DND-41 (cell line): ENCODE results near the gene PTPMT1.

ENCODE experiments used
- ATAC-seq: fragments of 200-7000 bp; cut with Tn5 transposase; 3 replicates; pipeline ENCODE4 v1.9.1; 2021; ENCODE audit warnings: low read depth; ENCODE audit not compliant: insufficient read depth
- DNase-seq: peaks from one replicate; pipeline ENCODE4 v3.0.0-alpha.2; 2020
- H2AFZ ChIP-seq: 2 replicates; pipeline ENCODE4 v1.6.0; 2012; ENCODE audit warnings: low read depth, low read length
- H3K27ac ChIP-seq: 2 replicates; pipeline ENCODE4 v1.5.1; 2012; ENCODE audit warnings: low read length, inconsistent platforms
- H3K27me3 ChIP-seq: fragments of 200-600 bp; sonication (generic); 2 replicates; pipeline ENCODE4 v1.6.0; 2012; ENCODE audit warnings: low read length, mild to moderate bottlenecking, inconsistent platforms; ENCODE audit not compliant: insufficient read depth, poor library complexity
- H3K36me3 ChIP-seq: 2 replicates; pipeline ENCODE4 v1.5.1; 2012; ENCODE audit warnings: low read length, inconsistent platforms; ENCODE audit not compliant: insufficient read depth
- H3K4me1 ChIP-seq: 2 replicates; pipeline ENCODE4 v1.5.1; 2012; ENCODE audit warnings: mild to moderate bottlenecking, low read length; ENCODE audit not compliant: insufficient read depth
- H3K4me2 ChIP-seq: 2 replicates; pipeline ENCODE4 v1.6.0; 2012; ENCODE audit warnings: mild to moderate bottlenecking, moderate library complexity, low read length, inconsistent platforms; ENCODE audit not compliant: insufficient read depth
- H3K4me3 ChIP-seq, 2 experiments: fragments of 200-600 bp in 1 of 2; shearing (Covaris generic) in 1 of 2; 2 replicates each; pipeline ENCODE4 v1.5.1; 2012 to 2016; ENCODE audit warnings: inconsistent platforms in 2 of 2, low read length in 2 of 2, mild to moderate bottlenecking in 2 of 2, low read depth in 1 of 2, moderate library complexity in 1 of 2
- H3K79me2 ChIP-seq: 2 replicates; pipeline ENCODE4 v1.6.0; 2012; ENCODE audit warnings: low read length, inconsistent platforms; ENCODE audit not compliant: insufficient read depth
- H3K9ac ChIP-seq: 2 replicates; pipeline ENCODE4 v1.6.0; 2012; ENCODE audit warnings: low read depth, mild to moderate bottlenecking, inconsistent platforms, low read length, moderate library complexity
- H3K9me3 ChIP-seq: 2 replicates; pipeline ENCODE4 v1.5.1; 2012; ENCODE audit warnings: low read length, moderate library complexity, mild to moderate bottlenecking, inconsistent platforms; ENCODE audit not compliant: insufficient read depth, severe bottlenecking
- H4K20me1 ChIP-seq: 2 replicates; pipeline ENCODE4 v1.6.0; 2012; ENCODE audit warnings: low read length; ENCODE audit not compliant: insufficient read depth
- EZH2 ChIP-seq: IDR thresholded peaks from 3 replicates; pipeline ENCODE4 v1.6.1; 2012; ENCODE audit warnings: borderline replicate concordance, low read depth, mild to moderate bottlenecking, moderate library complexity, low read length, inconsistent platforms; ENCODE audit not compliant: severe bottlenecking
- TF ChIP-seq, protein P1 (sequence below): IDR thresholded peaks from 2 replicates; pipeline ENCODE4 v1.5.1; 2012; ENCODE audit warnings: borderline replicate concordance, low read length, moderate library complexity, mild to moderate bottlenecking; ENCODE audit not compliant: poor library complexity, severe bottlenecking; ENCODE audit errors: extremely low read depth

The PTPMT1 gene

DNA sequence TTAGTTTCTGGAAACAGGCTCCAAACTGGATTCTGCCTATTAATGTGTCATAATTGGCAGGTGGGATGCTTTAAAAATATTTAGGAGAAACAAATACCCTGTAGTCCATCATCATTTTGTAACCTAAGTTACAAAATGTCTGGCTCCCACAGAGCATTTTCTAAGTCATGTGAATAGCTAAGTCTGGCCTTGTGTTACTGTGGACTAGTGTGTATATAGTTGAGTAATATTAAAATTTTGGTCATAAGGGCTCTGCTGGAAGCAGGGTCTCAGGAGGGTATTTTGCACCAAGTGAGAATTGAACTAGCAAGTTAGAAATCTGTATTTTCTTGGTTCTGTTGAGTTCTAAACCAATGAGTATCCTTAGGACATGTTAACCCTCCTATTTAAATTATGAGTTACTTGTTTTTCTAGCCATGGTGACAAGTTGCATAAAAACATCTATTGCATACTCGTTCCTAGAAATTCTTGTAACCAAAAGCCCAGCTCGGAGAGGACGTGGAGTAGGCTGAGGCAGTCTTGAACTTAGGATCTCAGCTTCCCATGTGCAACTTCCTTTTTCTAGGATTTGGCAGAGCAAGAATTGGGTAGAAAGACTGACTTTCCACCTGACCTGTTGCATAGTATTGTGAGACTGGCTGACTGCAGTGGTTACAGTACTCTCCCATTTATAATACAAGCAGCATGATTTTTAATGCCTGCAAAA is 5.4 kb downstream of the PTPMT1 start:
- H3K79me2 ChIP-seq = peaks cover 79% of the 10 kb centered on the region
- H3K9me3 ChIP-seq = no peaks in the 10 kb centered on the region
- no peak overlapping the region for H3K9ac ChIP-seq
- H3K4me3 ChIP-seq = no peak overlapping the region
- no peaks in the 10 kb centered on the region for H3K27me3 ChIP-seq
- peaks cover 13% of the 10 kb centered on the region; the same call in 1 of the 2 replicates for H4K20me1 ChIP-seq
- peaks cover 72% of the 10 kb centered on the region for H3K36me3 ChIP-seq
- no peak overlapping the region for H3K4me2 ChIP-seq
- DNase-seq (no peak), ATAC-seq (no peak)
- H2AFZ ChIP-seq = no peak overlapping the region
- TF ChIP-seq, protein P1, sequence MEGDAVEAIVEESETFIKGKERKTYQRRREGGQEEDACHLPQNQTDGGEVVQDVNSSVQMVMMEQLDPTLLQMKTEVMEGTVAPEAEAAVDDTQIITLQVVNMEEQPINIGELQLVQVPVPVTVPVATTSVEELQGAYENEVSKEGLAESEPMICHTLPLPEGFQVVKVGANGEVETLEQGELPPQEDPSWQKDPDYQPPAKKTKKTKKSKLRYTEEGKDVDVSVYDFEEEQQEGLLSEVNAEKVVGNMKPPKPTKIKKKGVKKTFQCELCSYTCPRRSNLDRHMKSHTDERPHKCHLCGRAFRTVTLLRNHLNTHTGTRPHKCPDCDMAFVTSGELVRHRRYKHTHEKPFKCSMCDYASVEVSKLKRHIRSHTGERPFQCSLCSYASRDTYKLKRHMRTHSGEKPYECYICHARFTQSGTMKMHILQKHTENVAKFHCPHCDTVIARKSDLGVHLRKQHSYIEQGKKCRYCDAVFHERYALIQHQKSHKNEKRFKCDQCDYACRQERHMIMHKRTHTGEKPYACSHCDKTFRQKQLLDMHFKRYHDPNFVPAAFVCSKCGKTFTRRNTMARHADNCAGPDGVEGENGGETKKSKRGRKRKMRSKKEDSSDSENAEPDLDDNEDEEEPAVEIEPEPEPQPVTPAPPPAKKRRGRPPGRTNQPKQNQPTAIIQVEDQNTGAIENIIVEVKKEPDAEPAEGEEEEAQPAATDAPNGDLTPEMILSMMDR = no peak
- TF ChIP-seq EZH2 = no peak
- H3K4me1 ChIP-seq = peaks cover 22% of the 10 kb centered on the region
- H3K27ac ChIP-seq = no peak overlapping the region

DNA sequence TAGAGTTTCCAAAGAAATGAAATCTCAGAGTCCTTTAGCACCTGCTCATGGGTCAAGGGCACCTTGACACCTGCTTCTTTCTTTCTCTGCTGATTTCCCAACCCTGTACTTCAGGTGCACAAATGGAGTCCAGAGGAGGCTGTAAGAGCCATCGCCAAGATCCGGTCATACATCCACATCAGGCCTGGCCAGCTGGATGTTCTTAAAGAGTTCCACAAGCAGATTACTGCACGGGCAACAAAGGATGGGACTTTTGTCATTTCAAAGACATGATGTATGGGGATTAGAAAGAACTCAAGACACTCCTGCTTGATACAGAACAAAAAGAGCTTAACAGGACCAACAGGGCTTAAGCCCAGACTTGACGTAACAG is 5.9 kb downstream of the PTPMT1 start:
- ATAC-seq (no peak), DNase-seq (no peak)
- Histone ChIP-seq H3K9me3 (no peaks in the 10 kb centered on the region), H3K36me3 (peaks cover 74% of the 10 kb centered on the region), H3K4me3 (no peak overlapping the region), H3K4me1 (peaks cover 17% of the 10 kb centered on the region), H3K4me2 (no peak overlapping the region), H3K27ac (no peak overlapping the region), H2AFZ (no peak overlapping the region), H3K27me3 (no peaks in the 10 kb centered on the region), H3K79me2 (peaks cover 77% of the 10 kb centered on the region), H3K9ac (no peak overlapping the region), H4K20me1 (peaks cover 13% of the 10 kb centered on the region; the same call in 1 of the 2 replicates)
- no peak for TF ChIP-seq EZH2
- TF ChIP-seq, protein P1 = no peak

DNA sequence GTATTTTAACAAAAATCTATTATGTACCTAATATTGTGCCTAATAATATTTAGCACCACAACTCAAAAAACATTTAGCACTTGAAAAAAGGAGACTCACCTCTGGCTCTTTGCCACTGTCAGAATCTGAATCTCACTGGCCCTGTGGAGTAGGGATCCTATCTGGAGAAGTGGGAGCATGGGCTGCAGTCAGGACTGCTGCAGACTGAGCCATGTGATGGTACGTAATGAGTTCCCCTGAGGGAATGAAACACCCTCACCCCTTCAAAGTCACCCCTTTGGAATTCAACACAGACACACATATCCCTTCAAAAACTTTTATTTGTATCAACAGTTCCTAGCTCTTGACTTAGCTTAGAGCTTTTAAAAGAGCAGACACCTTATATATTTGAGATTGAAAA is 6.5 kb downstream of the PTPMT1 start:
- H2AFZ ChIP-seq = no peak overlapping the region
- H3K27ac ChIP-seq = no peak overlapping the region
- H3K79me2 ChIP-seq = peaks cover 76% of the 10 kb centered on the region
- peaks cover 13% of the 10 kb centered on the region; the same call in 1 of the 2 replicates for H4K20me1 ChIP-seq
- DNase-seq (no peak), ATAC-seq (no peak)
- H3K9me3 ChIP-seq = no peaks in the 10 kb centered on the region
- H3K4me2 ChIP-seq = no peak overlapping the region
- no peak overlapping the region for H3K4me3 ChIP-seq
- no peak overlapping the region for H3K9ac ChIP-seq
- peaks cover 14% of the 10 kb centered on the region for H3K4me1 ChIP-seq
- TF ChIP-seq, protein P1 = no peak
- TF ChIP-seq EZH2 = no peak
- H3K36me3 ChIP-seq = peaks cover 77% of the 10 kb centered on the region
- H3K27me3 ChIP-seq = no peaks in the 10 kb centered on the region
